NCI-H748 (cell line): ENCODE measurements around the gene B3GALT4.

Experiments
- DNase-seq: peaks from one replicate; lab custom pipeline; 2025; ENCODE audit not compliant: unreplicated experiment; lab: John Stamatoyannopoulos, UW

The B3GALT4 gene

GRCh38 chr6:33314943-33315792 lies 38.2 kb downstream of the B3GALT4 start:
- peak; percentile 89 for DNase-seq

GRCh38 chr6:33315793-33316602 lies 39.1 kb downstream of the B3GALT4 start:
- DNase-seq, result no peak

GRCh38 chr6:33316603-33317418 lies 39.9 kb downstream of the B3GALT4 start:
- peak; percentile 21 for DNase-seq

- DNase-seq, result no peak
Observed at GRCh38 chr6:33317419-33317668, 40.4 kb downstream of the B3GALT4 start.

GRCh38 chr6:33317669-33318425 lies 40.9 kb downstream of the B3GALT4 start, which contains the start of gene ZBTB22:
TSS of gene ZBTB22 (minus strand) at chr6:33317744. CDS start at chr6:33316916, 828 bp downstream.
- DNase-seq, result peak; percentile 99

- no peak for DNase-seq
Observed at GRCh38 chr6:33318426-33319073, 41.6 kb downstream of the B3GALT4 start.

GRCh38 chr6:33319939-33320314 lies 43.0 kb downstream of the B3GALT4 start:
- no peak for DNase-seq

- no peak for DNase-seq
Observed at GRCh38 chr6:33320315-33321181, 43.6 kb downstream of the B3GALT4 start.

GRCh38 chr6:33321227-33321626 lies 44.3 kb downstream of the B3GALT4 start:
- no peak for DNase-seq

GRCh38 chr6:33323623-33323948 lies 46.7 kb downstream of the B3GALT4 start:
- DNase-seq, result peak; percentile 95

GRCh38 chr6:33324125-33324524 lies 47.2 kb downstream of the B3GALT4 start:
- peak; percentile 69 for DNase-seq
